Measurements from ENCODE around the gene DNAAF5. TPM values are rescaled to one million over a fixed set of nuclear protein-coding genes. Genes with fewer than 3 reads are reported as not detected.

The DNAAF5 gene
- total and polyA plus RNA-seq, 2 experiments from 2014 or later = 32.7 to 93.8 TPM

DNA sequence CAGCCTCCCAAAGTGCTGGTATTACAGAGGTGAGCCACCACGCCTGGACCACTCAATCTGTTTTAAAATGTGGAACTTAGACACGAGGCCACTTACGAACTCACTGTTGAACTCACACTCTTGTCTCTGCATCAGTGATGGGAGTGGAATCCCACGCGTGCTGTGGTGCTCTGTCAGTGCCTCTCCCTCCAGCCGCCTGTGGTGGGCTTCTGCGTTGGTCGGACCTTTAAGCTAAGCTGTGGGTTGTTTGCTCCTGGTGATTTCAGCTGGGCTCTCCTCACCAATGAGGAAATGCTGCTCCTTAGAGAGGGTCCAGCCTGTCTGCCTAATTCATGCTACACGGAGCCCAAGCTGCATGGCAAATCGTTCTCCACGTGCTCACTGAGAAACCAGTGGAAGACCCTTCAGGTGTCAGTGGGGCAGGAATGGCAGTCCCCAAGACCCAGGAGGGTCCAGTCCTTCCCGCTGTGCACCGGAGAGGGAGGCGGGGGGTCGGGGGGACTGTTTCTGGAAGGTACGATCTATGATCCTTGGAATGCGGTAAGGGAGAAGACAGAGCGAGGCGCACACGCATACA lies 18.4 kb downstream of the DNAAF5 start:
- Histone ChIP-seq H3K9me3 (ENCODE audit: low read depth) (no peaks in the 10 kb centered on the region), H3K27ac (no peak overlapping the region), H3K4me3 (no peak overlapping the region), H3K27me3 (no peaks in the 10 kb centered on the region), H3K4me1 (ENCODE audit: low read depth) (peaks cover 17% of the 10 kb centered on the region), H3K36me3 (no peaks in the 10 kb centered on the region)
- DNase-seq (ENCODE audit: low read depth in 1 of 2, low spot score in 1 of 2) = no peak
- TF ChIP-seq, protein P1, sequence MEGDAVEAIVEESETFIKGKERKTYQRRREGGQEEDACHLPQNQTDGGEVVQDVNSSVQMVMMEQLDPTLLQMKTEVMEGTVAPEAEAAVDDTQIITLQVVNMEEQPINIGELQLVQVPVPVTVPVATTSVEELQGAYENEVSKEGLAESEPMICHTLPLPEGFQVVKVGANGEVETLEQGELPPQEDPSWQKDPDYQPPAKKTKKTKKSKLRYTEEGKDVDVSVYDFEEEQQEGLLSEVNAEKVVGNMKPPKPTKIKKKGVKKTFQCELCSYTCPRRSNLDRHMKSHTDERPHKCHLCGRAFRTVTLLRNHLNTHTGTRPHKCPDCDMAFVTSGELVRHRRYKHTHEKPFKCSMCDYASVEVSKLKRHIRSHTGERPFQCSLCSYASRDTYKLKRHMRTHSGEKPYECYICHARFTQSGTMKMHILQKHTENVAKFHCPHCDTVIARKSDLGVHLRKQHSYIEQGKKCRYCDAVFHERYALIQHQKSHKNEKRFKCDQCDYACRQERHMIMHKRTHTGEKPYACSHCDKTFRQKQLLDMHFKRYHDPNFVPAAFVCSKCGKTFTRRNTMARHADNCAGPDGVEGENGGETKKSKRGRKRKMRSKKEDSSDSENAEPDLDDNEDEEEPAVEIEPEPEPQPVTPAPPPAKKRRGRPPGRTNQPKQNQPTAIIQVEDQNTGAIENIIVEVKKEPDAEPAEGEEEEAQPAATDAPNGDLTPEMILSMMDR (IDR thresholded peaks at IDR 0.05; ENCODE audit: low read depth, low read length) = no peak

DNA sequence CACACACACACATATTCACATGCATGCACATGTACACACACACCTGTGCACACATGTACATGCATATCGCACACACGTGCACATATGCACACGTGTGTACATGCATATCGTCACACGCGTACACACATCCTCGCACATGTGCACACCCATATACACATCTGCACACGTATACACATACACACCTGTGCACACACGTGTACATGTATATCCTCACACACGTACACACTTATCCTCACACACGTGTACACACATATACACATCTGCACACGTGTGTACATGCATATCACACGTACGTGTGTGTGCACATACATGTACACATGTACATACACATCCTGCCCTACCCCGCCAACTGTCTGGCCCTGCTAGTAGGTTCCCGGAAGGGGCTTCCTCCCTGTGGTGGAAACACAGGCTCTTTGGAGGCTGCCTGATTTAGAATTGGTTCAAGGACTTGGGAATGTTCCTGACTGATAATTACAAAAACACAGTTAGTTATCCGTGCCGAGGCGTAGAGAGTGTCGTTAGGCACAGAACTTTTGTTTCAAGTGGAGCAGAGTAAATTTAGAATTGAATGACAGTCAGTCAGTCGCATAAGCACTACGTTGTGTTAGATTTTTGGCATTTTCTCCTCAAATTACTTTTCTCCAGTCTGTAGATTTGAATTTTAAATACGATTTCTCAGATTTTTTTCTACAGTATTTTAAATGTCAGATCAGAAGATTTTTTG lies 19.1 kb downstream of the DNAAF5 start:
- Histone ChIP-seq H3K4me1 (ENCODE audit: low read depth) (peaks cover 17% of the 10 kb centered on the region), H3K27me3 (no peaks in the 10 kb centered on the region), H3K4me3 (no peak overlapping the region), H3K27ac (peak overlapping the region; percentile 86), H3K36me3 (no peaks in the 10 kb centered on the region), H3K9me3 (ENCODE audit: low read depth) (no peaks in the 10 kb centered on the region)
- DNase-seq (ENCODE audit: low read depth in 1 of 2, low spot score in 1 of 2) = peak in 1 of 2 donors; percentile 69
- TF ChIP-seq, protein P1 (IDR thresholded peaks at IDR 0.05; ENCODE audit: low read depth, low read length) = no peak

DNA sequence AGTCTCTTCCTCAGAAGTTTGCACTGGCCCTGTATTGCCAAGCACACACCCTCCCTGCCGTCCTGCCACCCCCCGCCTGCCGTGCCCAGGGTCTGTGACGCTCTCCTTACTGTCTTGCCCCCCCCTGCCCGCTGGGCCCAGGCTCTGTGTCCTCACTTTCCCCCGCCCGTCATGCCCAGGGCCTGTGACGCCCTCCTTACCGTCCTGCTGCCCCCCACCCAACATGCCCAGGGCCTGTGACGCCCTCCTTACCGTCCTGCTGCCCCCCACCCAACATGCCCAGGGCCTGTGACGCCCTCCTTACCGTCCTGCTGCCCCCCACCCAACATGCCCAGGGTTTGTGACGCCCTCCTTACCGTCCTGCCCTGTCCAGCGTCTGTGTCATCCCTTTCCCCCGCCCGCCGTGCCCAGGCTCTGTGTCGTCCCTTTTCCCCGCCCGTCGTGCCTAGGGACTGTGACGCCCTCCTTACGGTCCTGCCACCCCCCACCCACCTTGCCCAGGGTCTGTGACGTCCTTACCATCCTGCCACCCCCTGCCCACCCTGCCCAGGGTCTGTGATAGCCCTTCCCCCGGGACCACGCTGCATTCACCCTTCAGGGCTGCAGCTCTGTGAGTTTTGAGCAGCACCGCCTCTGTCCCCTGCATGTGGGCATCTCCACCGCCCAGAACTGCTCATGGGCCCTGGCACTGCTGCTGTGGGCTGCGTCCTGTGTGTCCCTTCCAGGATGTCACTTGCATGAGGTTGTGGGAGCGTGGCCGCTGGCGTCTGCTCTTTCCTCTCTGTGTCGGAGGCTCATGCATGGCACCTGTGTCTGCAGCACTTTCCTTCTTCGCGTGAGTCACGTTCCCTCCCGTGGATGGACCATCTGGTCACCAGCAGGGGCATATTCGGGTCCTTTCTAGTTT lies 19.9 kb downstream of the DNAAF5 start:
- no peak overlapping the region for H3K4me3 ChIP-seq
- peak overlapping the region; percentile 86 for H3K27ac ChIP-seq
- TF ChIP-seq, protein P1 (IDR thresholded peaks at IDR 0.05; ENCODE audit: low read depth, low read length) = no peak
- no peaks in the 10 kb centered on the region for H3K36me3 ChIP-seq
- DNase-seq (ENCODE audit: low read depth in 1 of 2, low spot score in 1 of 2) = no peak
- peaks cover 17% of the 10 kb centered on the region for H3K4me1 ChIP-seq (ENCODE audit: low read depth)
- H3K27me3 ChIP-seq = no peaks in the 10 kb centered on the region
- no peaks in the 10 kb centered on the region for H3K9me3 ChIP-seq (ENCODE audit: low read depth)

DNA sequence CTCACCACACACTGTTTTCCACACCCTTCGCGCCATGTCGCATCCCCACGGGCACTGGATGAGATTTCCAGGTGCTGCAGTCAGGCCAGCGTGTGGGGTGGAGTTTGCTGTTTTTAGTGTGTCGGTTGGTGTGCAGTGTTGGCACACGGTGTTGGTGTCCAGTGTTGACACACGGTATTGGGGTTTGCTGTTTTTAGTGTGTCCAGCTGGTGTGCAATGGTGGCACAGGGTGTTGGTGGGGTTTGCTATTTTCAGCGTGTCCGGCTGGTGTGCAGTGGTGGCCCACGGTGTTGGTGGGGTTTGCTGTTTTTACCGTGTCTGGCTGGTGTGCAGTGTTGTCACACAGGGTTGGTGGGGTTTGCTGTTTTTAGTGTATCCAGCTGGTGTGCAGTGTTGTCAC lies 20.7 kb downstream of the DNAAF5 start:
- DNase-seq (ENCODE audit: low read depth in 1 of 2, low spot score in 1 of 2) = no peak
- no peaks in the 10 kb centered on the region for H3K27me3 ChIP-seq
- H3K27ac ChIP-seq = no peak overlapping the region
- no peaks in the 10 kb centered on the region for H3K36me3 ChIP-seq
- TF ChIP-seq, protein P1 (IDR thresholded peaks at IDR 0.05; ENCODE audit: low read depth, low read length) = no peak
- peaks cover 17% of the 10 kb centered on the region for H3K4me1 ChIP-seq (ENCODE audit: low read depth)
- H3K4me3 ChIP-seq = no peak overlapping the region
- no peaks in the 10 kb centered on the region for H3K9me3 ChIP-seq (ENCODE audit: low read depth)

DNA sequence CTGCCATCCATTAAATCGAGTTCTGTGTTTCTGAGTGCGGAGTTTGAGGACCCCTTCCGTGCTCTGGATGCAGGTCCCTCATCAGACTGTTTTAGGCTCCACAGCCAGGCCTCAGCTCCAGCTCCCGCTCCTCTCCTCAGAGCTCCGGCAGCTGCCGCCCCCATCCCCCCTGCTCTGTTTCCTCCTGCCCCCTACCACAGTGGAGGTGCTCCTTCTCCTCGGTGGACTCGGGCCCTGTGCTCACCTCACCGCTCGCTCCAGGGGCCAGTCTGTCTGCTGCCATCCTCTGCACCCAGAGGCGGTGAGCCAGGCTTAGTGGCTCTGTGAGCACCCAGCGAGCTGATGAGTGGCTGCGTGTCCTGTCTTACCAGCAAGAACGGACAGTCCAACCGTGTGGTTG lies 21.9 kb downstream of the DNAAF5 start:
- H3K36me3 ChIP-seq = no peaks in the 10 kb centered on the region
- TF ChIP-seq, protein P1 (IDR thresholded peaks at IDR 0.05; ENCODE audit: low read depth, low read length) = no peak
- H3K4me1 ChIP-seq (ENCODE audit: low read depth) = peaks cover 17% of the 10 kb centered on the region
- DNase-seq (ENCODE audit: low read depth in 1 of 2, low spot score in 1 of 2) = no peak
- H3K4me3 ChIP-seq = no peak overlapping the region
- no peaks in the 10 kb centered on the region for H3K9me3 ChIP-seq (ENCODE audit: low read depth)
- no peaks in the 10 kb centered on the region for H3K27me3 ChIP-seq
- H3K27ac ChIP-seq = peak overlapping the region; percentile 31
